H9 (cell line): ENCODE measurements around the gene FBXL5. TPM values are rescaled to one million over a fixed set of nuclear protein-coding genes. Genes with fewer than 3 reads are reported as not detected.
A peak's percentile ranks its signal among the peaks of the same experiment; 100 is the strongest.

ENCODE experiments used
- DNase-seq: peaks from one replicate; pipeline ENCODE4 v3.0.0-alpha.2; 2017
- H2AFZ ChIP-seq: one replicate; pipeline ENCODE4 v1.6.1; 2013; ENCODE audit warnings: mild to moderate bottlenecking, low read length, control low read depth, moderate library complexity
- H2AK5ac ChIP-seq: 2 replicates; pipeline ENCODE4 v1.6.1; 2013; ENCODE audit warnings: low read length, control low read depth, mixed read lengths; ENCODE audit not compliant: insufficient read length
- H2BK120ac ChIP-seq: one replicate; pipeline ENCODE4 v1.6.1; 2013; ENCODE audit warnings: low read depth, mild to moderate bottlenecking, low read length, control low read depth, inconsistent platforms; ENCODE audit not compliant: poor library complexity, severe bottlenecking
- H2BK12ac ChIP-seq: 2 replicates; pipeline ENCODE4 v1.6.1; 2013; ENCODE audit warnings: low read length, control low read depth, mixed read lengths, low read depth; ENCODE audit not compliant: insufficient read length
- H2BK15ac ChIP-seq: 2 replicates; pipeline ENCODE4 v1.6.1; 2013; ENCODE audit warnings: low read depth, low read length, control low read depth
- H2BK20ac ChIP-seq: one replicate; pipeline ENCODE4 v1.6.1; 2013; ENCODE audit warnings: low read depth, mild to moderate bottlenecking, low read length, control low read depth, inconsistent platforms; ENCODE audit not compliant: poor library complexity, severe bottlenecking
- H2BK5ac ChIP-seq: 2 replicates; pipeline ENCODE4 v1.6.1; 2013; ENCODE audit warnings: low read length, control low read depth, mixed read lengths; ENCODE audit not compliant: insufficient read length
- H3K14ac ChIP-seq: 2 replicates; pipeline ENCODE4 v1.6.1; 2013; ENCODE audit warnings: low read length, control low read depth; ENCODE audit not compliant: insufficient read depth
- H3K18ac ChIP-seq: 2 replicates; pipeline ENCODE4 v1.6.1; 2013; ENCODE audit warnings: low read depth, mild to moderate bottlenecking, mixed read lengths, low read length, control low read depth; ENCODE audit not compliant: insufficient read length
- H3K23ac ChIP-seq: 2 replicates; pipeline ENCODE4 v1.6.1; 2013; ENCODE audit warnings: low read length, control low read depth, mixed read lengths, low read depth; ENCODE audit not compliant: insufficient read length
- H3K23me2 ChIP-seq: 2 replicates; pipeline ENCODE4 v1.6.1; 2013; ENCODE audit warnings: low read depth, mild to moderate bottlenecking, mixed read lengths, low read length, control low read depth; ENCODE audit not compliant: insufficient read length, poor library complexity, severe bottlenecking
- H3K27ac ChIP-seq: 2 replicates; pipeline ENCODE4 v1.5.1; 2013; ENCODE audit warnings: low read length, control low read depth, mixed read lengths, low read depth; ENCODE audit not compliant: insufficient read length
- H3K27me3 ChIP-seq: 2 replicates; pipeline ENCODE4 v1.6.1; 2013; ENCODE audit warnings: low read length, control low read depth, inconsistent platforms; ENCODE audit not compliant: insufficient read depth
- H3K4ac ChIP-seq: 2 replicates; pipeline ENCODE4 v1.6.1; 2013; ENCODE audit warnings: low read depth, mild to moderate bottlenecking, control low read depth, inconsistent platforms, low read length, moderate library complexity
- H3K4me1 ChIP-seq: 2 replicates; pipeline ENCODE4 v1.6.1; 2013; ENCODE audit warnings: low read length, control low read depth, inconsistent platforms; ENCODE audit not compliant: insufficient read depth
- H3K4me2 ChIP-seq: 2 replicates; pipeline ENCODE4 v1.6.1; 2013; ENCODE audit warnings: low read length, control low read depth, mixed read lengths; ENCODE audit not compliant: insufficient read length, insufficient read depth
- H3K56ac ChIP-seq: 2 replicates; pipeline ENCODE4 v1.6.1; 2013; ENCODE audit warnings: low read depth, mild to moderate bottlenecking, mixed read lengths, low read length, control low read depth; ENCODE audit not compliant: insufficient read length
- H3K79me1 ChIP-seq: 2 replicates; pipeline ENCODE4 v1.6.1; 2013; ENCODE audit warnings: low read depth, mild to moderate bottlenecking, moderate library complexity, low read length, control low read depth, inconsistent platforms; ENCODE audit not compliant: insufficient read depth, poor library complexity, severe bottlenecking
- H3K79me2 ChIP-seq: 2 replicates; pipeline ENCODE4 v1.6.1; 2013; ENCODE audit warnings: low read length, control low read depth, inconsistent platforms; ENCODE audit not compliant: insufficient read depth
- H3K9ac ChIP-seq: 2 replicates; pipeline ENCODE4 v1.6.1; 2013; ENCODE audit warnings: low read length, control low read depth, mixed read lengths; ENCODE audit not compliant: insufficient read length; ENCODE audit errors: extremely low read depth
- H3K9me3 ChIP-seq: one replicate; pipeline ENCODE4 v1.6.1; 2013; ENCODE audit warnings: low read depth, low read length, inconsistent platforms; ENCODE audit not compliant: control insufficient read depth
- H3T11ph ChIP-seq: one replicate; pipeline ENCODE4 v1.6.1; 2013; ENCODE audit warnings: mild to moderate bottlenecking, low read length, control low read depth, inconsistent platforms
- H4K20me1 ChIP-seq: one replicate; pipeline ENCODE4 v1.6.1; 2013; ENCODE audit not compliant: control insufficient read depth, insufficient read length, insufficient read depth
- H4K5ac ChIP-seq: 2 replicates; pipeline ENCODE4 v1.6.1; 2013; ENCODE audit warnings: low read depth, mild to moderate bottlenecking, mixed read lengths, low read length, control low read depth; ENCODE audit not compliant: insufficient read length
- H4K8ac ChIP-seq: replicated peaks from 2 replicates; pipeline ENCODE4 v1.6.1; 2013; ENCODE audit warnings: low read length, control low read depth, mixed read lengths, low read depth; ENCODE audit not compliant: insufficient read length
- H4K91ac ChIP-seq: 2 replicates; pipeline ENCODE4 v1.6.1; 2013; ENCODE audit warnings: low read depth, mild to moderate bottlenecking, moderate library complexity, mixed read lengths, low read length, control low read depth; ENCODE audit not compliant: insufficient read length
- H3K27ac Mint-ChIP-seq, 3 experiments: 2 replicates in 2 of 3; 3 replicates in 1 of 3; pipeline ENCODE4 v1.8.0; 2020 to 2021; ENCODE audit warnings: mixed read lengths in 3 of 3, mild to moderate bottlenecking in 1 of 3, moderate library complexity in 1 of 3
- H3K27me3 Mint-ChIP-seq: 2 replicates; pipeline ENCODE4 v1.8.0; 2021; ENCODE audit warnings: low read depth, mild to moderate bottlenecking, moderate library complexity, mixed read lengths
- H3K36me3 Mint-ChIP-seq, 3 experiments: 2 replicates in 2 of 3; 3 replicates in 1 of 3; pipeline ENCODE4 v1.8.0; 2020 to 2021; ENCODE audit warnings: low read depth in 3 of 3, mixed read lengths in 3 of 3; ENCODE audit not compliant: insufficient read depth in 1 of 3
- H3K4me1 Mint-ChIP-seq, 2 experiments: 2 replicates each; pipeline ENCODE4 v1.8.0; 2020; ENCODE audit warnings: mixed read lengths in 2 of 2
- H3K4me3 Mint-ChIP-seq, 2 experiments: 2 replicates in 1 of 2; 3 replicates in 1 of 2; pipeline ENCODE4 v1.8.0; 2020 to 2021; ENCODE audit warnings: mild to moderate bottlenecking in 2 of 2, mixed read lengths in 2 of 2, moderate library complexity in 1 of 2
- H3K9me3 Mint-ChIP-seq, 2 experiments: 2 replicates in 1 of 2; 3 replicates in 1 of 2; pipeline ENCODE4 v1.8.0; 2020; ENCODE audit warnings: mild to moderate bottlenecking in 2 of 2, mixed read lengths in 2 of 2, moderate library complexity in 1 of 2
- CTCF ChIP-seq: fragments of 200-600 bp; sonication (generic); conservative IDR thresholded peaks from 3 replicates; pipeline ENCODE4 v1.8.0; 2021; ENCODE audit warnings: antibody characterized with exemption, mild to moderate bottlenecking
- WGBS: extraction: QIAGEN DNeasy Blood & Tissue Kit; methylation state at CpG from one replicate; pipeline ENCODE4 v1.1.7; 2013; ENCODE audit warnings: missing lambda C conversion rate, low lambda C conversion rate, mixed read lengths; ENCODE audit not compliant: insufficient read length; ENCODE audit errors: extremely low coverage; 5-methylcytosine and 5-hydroxymethylcytosine counted together
- total RNA-seq: library from RNA; stranded (reverse); gene quantifications from 2 replicates; pipeline ENCODE4 v1.2.1, GENCODE V29; 2021

Gene FBXL5
- total RNA-seq, 1 experiment from 2014 or later = 57.6 TPM

GRCh38 chr4:15681372-15682241, 26.4 kb upstream of the FBXL5 start, which contains the start of gene FAM200B:
Gene FAM200B, plus strand, starts transcription at chr4:15681827. Its CDS starts 5,151 bp downstream, at chr4:15686978.
- Histone ChIP-seq H3K23ac (no peak within 1 kb of the TSS), H3K56ac (no peak within 1 kb of the TSS), H3K4me1 (peaks cover 13% of the 10 kb centered on the region; the same call in 1 of the 2 replicates), H3K27ac (peak within 1 kb of the TSS; percentile 95), H4K20me1 (no peaks in the 10 kb centered on the region), H3K18ac (peak within 1 kb of the TSS; percentile 94), H3K79me1 (no peaks in the 10 kb centered on the region), H2BK5ac (peak within 1 kb of the TSS; percentile 9), H3K79me2 (peaks cover 12% of the 10 kb centered on the region), H2AFZ (no peak within 1 kb of the TSS), H3K4ac (no peak within 1 kb of the TSS; the same call in 1 of the 2 replicates), H2BK15ac (no peak within 1 kb of the TSS), H3K9me3 (no peaks in the 10 kb centered on the region), H3K4me2 (peak within 1 kb of the TSS; percentile 82), H3T11ph (no peak within 1 kb of the TSS), H3K27me3 (no peaks in the 10 kb centered on the region), H4K91ac (no peak within 1 kb of the TSS), H4K8ac (no peak within 1 kb of the TSS), H4K5ac (peak within 1 kb of the TSS; percentile 24), H2BK12ac (no peak within 1 kb of the TSS), H2BK120ac (peak within 1 kb of the TSS; percentile 63), H3K9ac (peak within 1 kb of the TSS; percentile 94), H3K14ac (peak within 1 kb of the TSS; percentile 84), H2AK5ac (no peak within 1 kb of the TSS), H2BK20ac (no peak within 1 kb of the TSS), H3K23me2 (peaks cover 4% of the 10 kb centered on the region)
- WGBS = no CpG with 5 or more reads among the region's 56 CpGs
- no peak; the same call in 2 of the 3 replicates for TF ChIP-seq CTCF
- H3K4me3 Mint-ChIP-seq = peak within 1 kb of the TSS; percentile 97 to 99
- H3K9me3 Mint-ChIP-seq = no peaks in the 10 kb centered on the region
- no peaks in the 10 kb centered on the region for H3K27me3 Mint-ChIP-seq
- H3K36me3 Mint-ChIP-seq = peaks cover 12 to 21% (median 15%) of the 10 kb centered on the region in 3 experiments
- peak; percentile 100 for DNase-seq
- H3K27ac Mint-ChIP-seq = peak within 1 kb of the TSS; percentile 100
- peaks cover 55 to 56% of the 10 kb centered on the region in 2 experiments for H3K4me1 Mint-ChIP-seq
